ENCODE measurements around the gene PLCD1.

Gene PLCD1

DNA sequence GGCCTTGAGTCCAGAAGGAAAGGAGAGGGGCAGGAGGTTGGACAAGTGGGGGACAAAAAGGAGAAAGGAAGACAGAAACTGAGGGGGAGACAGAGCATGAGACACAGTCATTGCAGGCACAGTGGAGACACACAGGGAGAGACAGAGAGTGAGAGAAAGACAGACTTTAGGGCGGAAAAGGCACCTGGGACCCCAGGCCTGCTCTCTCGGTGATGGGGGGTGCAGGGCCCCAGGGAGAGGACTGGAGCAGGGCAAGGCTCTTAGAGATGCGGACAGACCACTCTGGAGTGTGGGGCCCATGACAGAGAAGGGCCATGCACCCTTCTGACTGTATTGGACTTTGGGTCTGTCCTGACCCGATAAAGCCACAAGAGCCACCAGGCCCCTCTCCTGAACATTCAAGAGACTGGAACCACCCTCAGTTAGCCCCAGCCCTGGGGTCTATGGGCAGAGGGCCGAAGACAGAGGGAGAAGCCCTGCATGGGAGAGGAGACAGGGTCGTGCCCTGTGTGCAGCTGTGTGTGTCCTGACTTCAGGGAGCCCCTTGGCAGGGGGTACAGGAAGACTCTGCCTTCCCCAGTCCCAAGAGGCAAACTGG lies 12.5 kb downstream of the PLCD1 start:
- no peak for DNase-seq (ENCODE audit: low read depth)

DNA sequence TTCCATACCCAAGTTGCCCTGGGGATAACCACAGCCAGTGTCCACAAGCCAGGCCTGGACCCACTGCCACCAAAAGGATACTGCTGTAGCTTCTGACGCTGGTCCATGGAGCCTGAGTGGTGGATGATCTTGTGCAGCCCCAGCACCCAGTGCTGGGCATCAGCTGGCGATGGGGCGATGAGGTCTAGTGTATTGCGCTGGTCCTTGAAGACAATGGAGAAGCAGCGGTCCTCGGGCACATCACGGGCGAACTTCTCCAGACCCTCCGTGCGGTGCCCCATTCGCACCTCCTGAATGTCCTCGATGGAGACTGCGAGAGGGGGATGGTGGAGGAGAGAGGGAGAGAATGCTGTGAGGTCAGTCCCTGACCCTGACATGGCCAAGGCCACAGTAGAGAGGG lies 13.0 kb downstream of the PLCD1 start:
- DNase-seq (ENCODE audit: low read depth), result no peak

DNA sequence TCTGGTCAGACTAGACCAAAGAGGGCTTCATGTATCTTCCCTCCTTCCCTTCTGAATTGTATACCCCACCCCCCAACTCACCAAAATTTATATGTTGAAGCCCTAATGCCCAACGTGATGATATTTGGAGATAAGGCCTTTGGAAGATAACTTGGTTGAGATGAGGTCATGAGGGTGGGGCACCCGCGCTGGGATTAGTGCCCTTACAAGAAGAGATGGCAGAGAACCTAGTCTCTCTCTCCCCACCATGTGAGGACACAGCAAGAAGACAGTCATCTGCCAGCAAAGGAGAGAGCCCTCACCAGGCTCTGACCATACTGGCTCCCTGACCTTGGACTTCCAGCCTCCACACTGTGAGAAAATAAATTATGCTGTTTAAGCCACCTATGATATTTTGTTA lies 13.5 kb downstream of the PLCD1 start:
- DNase-seq (ENCODE audit: low read depth), result no peak

DNA sequence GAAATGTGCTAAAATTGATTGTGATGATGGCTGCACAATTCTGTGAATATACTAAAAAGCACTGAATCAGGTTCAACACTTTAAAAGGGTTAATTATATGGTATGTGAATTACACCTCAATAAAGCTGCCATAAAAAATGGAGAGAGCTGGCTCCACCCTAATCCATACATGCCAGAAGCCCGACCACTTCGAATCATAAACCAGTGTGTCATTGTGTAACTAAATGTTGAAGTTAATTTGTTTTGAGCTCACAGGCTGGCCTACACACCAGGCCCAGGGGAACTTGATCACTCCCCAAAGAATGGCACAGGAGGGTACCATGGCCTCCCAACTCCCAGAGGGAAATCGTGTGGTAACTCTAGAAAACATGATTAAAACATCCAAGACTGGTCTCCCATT lies 14.0 kb downstream of the PLCD1 start:
- DNase-seq (ENCODE audit: low read depth), result no peak

DNA sequence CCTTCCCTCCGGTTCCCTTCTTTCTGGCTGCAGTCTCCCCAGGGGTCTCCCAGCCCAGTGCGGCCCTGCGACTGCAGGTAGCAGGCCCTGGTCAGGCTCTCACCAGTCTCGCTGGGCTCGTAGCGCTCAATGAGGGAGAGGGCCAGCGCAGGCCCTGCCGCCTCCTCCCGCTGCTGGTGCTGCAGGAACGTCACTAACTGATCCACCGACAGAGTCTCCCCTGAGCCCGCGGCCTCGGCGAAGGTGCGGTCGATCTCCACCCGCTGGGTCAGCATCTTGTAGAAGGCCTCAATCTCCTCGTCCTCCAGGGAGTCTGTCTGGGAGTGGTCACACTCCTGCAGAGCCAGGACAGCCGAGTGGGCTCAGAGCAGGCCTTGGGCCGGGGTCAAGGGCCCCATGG lies 18.3 kb downstream of the PLCD1 start:
- DNase-seq (ENCODE audit: low read depth), result no peak

DNA sequence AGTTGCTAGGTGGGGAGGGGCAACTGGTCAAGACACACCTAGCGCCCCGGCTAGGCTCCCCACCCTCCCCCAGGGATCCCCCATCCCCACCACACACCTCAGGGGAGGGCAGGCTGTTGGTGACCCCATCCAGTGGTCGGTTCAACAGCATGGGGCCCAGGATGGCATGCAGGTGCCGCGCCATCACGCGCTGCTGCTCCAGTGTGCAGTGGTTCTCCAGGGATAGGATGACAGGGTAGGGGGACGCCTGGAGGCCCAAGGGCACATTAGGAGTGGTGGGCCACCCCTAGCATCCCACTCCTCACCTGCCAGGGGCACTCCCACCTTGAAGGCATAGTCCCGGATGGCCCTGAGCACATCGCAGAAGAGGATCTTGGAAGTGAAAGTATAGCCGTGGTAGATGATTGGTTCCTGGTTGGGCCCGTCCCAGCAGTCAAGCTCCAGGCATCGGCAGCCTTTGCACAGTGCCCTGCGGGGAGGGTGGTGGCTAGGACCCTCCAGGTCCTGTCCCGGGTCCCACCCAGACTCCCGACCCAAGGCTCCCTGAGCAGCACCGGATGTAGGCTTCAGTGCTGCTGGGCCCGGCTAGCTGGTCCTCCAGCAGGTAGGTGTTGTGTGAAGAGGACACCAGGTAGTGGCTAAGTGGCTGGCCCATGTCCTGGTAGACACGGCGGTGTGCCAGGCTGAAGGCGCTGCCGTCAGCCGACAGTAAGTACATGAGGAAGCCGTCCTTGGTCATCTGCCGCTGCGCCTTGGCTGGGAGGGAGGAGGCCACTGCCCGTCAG lies 19.4 kb downstream of the PLCD1 start:
- no peak for DNase-seq (ENCODE audit: low read depth)

DNA sequence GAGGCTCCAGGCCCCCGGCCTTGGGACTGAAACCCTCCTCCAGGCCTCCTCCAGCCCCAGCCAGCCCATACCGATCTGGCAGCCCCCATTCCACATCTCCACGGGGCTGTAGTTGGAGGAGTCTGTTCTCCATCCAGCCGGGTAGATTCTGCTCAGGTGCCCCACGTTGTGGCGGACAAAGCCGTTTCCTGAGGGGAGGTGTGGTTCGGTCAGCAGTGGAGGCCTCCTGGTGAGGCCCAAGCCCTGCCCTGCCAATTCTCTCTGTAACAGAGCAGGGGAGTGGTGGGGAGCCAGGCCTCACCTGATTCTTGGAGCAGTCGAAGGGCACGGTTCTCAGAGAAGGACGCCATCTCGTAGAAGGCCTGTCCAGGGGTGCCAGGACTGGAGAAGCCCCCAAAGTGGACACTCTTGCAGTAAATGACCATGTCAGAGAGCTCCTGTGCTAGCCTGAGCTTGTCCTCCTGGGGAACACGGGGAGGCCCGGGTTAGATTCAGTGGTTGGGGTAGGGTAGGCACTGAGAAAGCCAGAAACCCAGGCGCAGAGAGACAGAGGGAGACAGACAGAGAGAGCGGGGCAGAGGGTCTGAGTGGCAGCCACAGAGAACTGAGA lies 20.4 kb downstream of the PLCD1 start:
- DNase-seq (ENCODE audit: low read depth), result no peak

DNA sequence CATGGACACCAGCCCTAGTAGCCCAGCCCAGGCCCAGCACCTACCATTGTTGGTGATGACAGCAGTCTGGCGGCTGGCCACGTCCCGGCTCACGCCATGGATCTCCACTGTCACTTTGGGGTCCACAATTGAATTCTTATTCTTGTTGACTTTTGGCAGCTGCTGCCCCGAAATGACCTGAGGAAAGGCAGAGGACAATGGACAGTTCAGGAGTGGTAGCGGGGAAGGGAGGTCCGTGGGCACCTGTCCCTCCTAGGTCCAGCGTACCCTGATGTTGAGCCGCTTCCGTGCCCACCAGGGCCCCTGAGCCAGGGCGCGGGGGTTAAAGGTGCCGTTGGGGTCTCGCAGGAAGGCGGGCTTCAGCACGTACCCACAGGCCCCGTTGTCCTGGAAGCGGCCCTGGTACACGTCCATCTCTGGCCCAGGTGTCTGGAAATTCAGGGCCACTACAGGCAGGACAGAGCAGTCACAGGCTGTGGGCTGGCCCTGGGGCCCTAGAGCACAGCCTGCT lies 21.2 kb downstream of the PLCD1 start:
- no peak for DNase-seq (ENCODE audit: low read depth)

DNA sequence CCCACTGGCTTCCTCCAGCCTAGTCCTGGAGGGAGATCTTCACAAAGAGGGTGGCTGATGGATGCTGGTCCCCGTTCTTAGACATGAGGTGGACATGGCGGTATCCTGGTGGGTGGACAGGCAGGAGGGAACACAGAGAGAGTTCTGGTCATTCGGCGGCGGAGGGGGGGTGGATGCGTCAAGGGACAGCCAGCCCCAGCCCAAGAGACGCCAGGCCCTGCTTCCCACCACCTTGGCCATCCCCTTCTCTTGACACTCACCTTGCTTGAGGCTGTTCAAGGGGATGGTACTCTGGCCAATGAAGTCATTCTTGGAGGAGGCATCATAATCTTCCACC lies 21.7 kb downstream of the PLCD1 start:
- DNase-seq (ENCODE audit: low read depth), result no peak

DNA sequence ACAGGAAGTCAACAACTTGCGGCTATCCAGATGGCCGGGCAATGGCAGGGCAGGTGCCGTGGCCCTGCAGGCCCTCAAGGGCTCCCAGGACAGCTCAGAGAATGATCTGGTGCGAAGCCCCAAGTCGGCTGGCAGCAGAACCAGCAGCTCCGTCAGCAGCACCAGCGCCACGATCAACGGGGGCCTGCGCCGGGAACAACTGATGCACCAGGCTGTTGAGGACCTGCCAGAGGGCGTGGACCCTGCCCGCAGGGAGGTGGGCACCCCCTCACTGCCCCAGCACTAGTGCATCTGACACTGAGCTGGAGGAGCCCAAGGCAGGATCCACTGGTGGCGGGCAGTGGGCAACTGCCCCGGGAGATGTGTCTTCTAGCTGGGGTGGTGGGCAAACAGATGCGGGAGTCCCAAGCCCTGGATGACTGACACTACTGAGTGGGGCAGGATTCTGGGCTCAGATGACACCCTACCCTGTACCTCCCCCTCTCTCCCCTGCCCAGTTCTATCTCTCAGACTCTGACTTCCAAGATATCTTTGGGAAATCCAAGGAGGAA lies 22.9 kb downstream of the PLCD1 start:
- no peak for DNase-seq (ENCODE audit: low read depth)

DNA sequence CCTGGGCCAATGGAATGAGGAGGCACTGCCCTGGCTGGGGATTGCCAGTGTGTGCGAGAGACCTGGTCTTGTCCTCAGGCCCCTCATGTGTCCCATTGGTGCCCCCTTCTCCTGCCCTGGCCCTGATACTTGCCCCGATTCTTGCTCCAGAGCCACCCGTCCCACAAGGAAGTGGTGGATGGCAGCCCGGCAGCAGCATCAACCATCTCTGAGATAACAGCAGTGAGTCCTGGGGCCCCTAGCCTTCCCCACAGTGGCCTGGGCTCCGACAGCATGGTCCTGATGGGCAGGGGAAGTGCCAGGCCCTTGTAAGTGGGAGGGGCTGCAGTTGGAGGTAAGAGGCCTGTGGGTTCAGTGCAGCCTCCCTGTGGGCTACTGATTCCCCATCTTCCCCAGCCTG lies 23.4 kb downstream of the PLCD1 start:
- no peak for DNase-seq (ENCODE audit: low read depth)

DNA sequence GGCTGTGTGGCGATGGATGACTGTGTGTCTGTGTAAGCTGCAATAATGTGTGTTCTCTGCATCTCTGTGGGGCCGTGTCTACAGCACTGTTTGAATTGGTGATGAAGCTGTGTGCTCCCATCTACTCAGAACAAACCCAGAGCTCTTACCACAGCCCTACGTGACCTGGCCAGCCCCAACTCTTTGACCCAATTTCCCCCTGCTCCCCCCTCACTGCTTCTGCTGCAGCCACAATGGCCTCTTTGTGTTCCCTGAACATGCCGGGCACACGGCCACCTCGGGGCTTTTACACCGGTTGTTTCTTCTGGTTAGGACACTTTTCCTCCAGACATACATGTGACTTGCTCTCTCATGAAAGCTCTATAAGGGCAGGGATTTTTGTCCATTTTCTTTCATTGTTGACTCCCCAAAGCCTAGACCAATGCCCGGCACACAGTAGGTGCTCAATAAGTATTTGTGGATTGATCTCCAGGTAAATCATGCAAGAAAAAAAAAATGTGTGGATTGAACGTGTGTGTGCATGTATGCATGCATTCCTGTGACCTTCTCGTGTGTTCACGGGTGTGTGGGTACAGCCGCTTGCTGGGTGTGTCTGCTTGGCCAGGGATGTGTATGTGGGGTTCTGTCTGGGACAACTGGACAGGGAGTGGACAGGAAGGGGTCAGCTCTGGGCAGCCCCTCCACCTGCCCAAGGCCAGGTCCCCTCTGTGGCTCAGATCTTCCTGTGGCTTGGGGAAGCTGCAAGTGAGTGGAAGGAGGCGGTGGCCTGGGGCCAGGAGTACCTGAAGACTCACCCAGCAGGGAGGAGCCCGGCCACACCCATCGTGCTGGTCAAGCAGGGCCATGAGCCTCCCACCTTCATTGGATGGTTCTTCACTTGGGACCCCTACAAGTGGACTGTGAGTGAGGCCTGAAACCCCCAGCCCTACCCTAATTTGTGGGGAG lies 24.1 kb downstream of the PLCD1 start:
- no peak for DNase-seq (ENCODE audit: low read depth)

DNA sequence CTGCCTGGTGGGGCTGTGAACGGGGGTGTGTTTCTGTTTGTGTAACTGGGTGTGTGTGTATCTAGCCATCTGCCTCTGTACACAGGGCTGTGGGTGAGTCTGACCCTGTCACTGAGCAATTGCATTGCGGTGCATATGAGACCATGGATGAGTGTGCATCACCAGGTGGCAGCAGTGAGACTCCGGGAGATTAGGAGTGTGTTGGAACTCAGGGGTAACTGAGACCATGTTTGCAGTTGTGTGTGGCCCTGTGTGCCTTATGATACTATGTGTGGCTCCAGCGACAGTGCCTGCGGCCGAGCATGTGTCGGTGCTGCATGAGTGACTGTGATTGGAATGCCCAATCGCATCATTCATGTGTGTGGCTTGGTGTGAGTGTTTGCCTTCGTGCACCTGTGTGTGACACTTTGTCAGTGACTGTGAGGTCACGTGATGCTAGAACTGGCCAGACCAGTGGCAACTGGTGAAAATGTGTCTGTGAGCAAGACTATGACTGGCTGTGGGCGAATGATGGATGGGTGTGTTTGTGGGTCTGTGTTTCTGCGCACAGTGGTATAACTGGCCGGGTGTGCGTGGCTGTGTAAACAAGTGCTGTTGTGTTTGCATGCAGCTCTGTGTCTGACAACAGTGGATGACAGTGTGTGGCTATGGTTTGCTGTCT lies 24.9 kb downstream of the PLCD1 start:
- DNase-seq (ENCODE audit: low read depth), result peak; percentile 42

DNA sequence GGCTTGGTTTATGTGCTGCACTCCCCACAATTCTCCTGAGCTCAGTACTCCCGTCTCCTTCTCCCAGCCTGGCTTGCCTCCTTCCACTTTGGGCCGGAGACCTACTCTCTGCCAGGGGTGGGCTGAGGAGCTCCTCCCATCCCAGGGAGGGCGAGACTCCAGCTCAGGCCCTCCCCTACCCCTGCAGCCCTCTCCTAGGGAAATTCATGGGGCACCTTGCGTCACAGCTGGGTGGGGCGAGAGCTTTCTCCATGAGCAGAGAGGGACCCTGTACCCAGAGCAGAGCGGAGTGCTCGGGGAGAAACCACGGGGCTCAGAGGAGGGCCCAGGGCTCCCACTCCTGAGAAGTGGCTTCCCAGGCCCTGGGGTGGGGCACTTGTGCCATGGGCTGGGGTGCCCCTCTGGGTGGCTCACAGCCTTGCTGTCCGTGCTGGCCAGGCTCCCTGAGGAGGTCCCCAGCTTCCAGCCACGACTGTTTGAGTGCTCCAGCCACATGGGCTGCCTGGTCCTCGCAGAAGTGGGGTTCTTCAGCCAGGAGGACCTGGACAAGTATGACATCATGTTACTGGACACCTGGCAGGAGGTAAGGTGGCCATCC lies 25.5 kb downstream of the PLCD1 start:
- no peak for DNase-seq (ENCODE audit: low read depth)

DNA sequence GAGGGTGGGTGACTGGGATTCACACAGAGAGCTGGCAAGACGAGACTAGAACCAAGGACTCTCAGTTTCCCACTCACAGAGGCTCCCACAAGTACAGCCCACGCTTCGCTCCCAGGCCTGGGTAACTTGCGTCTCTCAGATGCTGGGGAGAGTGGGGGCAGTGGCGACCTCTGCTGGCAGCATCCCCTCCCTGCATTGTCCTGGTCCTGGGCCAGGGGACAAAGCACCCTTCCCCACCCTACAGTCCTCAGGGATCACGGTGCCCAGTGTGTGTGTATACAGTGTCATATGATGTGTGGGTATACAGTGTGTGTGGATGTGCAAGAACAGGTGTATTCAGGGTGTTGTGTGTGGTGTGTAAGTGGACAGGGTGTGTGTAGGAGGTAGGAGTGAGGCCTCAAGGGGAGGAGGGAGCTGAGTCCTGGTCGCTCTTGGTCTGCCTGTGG lies 26.0 kb downstream of the PLCD1 start:
- DNase-seq (ENCODE audit: low read depth), result no peak

DNA sequence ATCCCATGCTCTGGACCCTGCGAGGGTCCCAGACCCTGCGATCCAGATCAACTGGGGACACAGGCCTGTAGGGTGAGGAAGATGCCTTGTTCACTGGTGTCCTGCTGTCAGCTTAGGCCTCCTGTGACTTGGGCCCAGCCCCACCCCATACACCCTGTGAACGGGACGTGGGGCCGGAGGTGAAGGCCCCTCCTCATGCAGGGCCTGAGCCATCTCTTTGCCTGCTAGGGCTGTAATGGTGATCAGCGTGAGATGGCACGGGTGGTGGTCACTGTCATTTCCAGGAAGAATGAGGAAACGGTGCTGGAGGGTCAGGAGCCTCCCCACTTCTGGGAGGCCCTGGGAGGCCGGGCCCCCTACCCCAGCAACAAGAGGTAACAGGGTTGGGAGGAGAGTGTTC lies 26.5 kb downstream of the PLCD1 start:
- DNase-seq (ENCODE audit: low read depth), result no peak

DNA sequence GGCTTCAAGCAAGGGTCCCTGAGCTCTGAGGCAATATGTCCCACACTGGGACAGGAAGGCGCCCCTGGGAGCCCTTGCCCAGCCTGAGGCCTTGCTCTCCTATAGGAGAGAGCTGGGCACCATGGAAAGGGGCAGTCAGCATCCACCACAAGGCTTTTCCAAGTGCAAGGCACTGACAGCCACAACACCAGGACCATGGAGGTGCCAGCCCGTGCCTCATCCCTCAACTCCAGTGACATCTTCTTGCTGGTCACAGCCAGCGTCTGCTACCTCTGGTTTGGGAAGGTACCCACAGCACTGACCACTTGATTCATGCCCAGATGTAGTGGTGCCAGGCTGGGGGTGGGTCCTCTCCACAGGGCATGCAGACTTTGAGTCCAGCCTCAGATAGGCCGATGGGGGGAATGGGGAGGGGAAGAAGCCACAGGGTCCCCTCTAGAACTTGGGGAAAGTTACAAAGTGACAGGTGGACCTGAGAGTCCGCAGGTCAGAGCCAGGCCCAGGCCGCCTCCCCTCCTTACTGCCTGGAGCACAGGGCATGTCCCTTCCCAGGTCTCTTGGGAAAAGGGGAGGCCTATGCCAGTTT lies 27.1 kb downstream of the PLCD1 start:
- no peak for DNase-seq (ENCODE audit: low read depth)

DNA sequence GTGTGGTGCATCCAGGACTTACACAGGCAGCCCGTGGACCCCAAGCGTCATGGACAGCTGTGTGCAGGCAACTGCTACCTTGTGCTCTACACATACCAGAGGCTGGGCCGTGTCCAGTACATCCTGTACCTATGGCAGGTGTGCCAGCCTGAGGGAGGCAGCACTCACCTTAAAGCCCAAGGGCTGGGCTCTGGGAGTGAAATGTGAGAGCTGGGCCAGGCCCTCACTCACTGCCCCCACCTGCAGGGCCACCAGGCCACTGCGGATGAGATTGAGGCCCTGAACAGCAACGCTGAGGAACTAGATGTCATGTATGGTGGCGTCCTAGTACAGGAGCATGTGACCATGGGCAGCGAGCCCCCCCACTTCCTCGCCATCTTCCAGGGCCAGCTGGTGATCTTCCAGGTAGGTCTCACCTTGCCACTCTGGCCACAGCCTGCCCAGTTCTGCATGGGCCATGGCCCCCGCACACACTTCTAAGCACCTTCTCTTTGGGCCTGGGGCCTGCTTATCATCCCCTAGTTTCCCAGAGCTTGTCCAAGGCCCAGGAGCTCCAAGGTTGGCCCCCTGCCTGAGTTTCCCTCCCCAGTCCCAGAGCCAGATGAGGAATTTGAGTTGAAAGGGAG lies 27.9 kb downstream of the PLCD1 start:
- DNase-seq (ENCODE audit: low read depth), result no peak

DNA sequence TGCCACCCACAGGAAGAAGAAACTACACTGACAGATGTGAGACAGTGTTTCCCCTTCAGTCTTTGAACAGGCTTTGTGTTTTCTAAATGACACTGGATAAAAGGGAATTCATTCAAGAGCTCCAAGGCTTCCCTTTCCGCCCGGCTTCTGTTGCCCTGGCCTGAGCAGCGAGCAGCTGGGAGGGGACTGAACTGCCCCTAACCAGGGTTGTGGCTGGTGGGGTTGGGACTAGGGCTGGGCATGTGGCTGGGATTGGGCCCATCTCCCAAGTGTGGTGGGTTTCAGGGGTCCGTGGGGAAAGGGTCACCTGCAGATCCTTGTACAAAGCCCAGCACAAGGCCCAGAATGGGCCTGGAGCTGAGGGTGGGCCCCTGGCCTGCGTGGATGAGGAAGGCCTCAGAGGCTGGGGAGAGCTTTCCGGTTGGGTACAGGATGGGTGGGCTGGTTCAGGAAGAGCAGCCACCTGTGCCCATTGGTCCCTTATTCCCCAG lies 28.4 kb downstream of the PLCD1 start:
- no peak for DNase-seq (ENCODE audit: low read depth)

Data from stimulated activated CD8-positive, alpha-beta memory T cell treated with anti-CD3 and anti-CD28 coated beads, Interleukin-12 subunit alpha, Interleukin-12 subunit beta, amount 100 ng/mL, for 1 hour (primary cell).